Keratinocyte (primary cell): ENCODE results near the gene ANKFN1. TPM values are rescaled to one million over a fixed set of nuclear protein-coding genes. Genes with fewer than 3 reads are reported as not detected.

ENCODE experiments used
- DNase-seq: peaks from one replicate; pipeline ENCODE4 v3.0.0-alpha.2; 2011; ENCODE audit warnings: low read depth, missing footprints, low spot score
- FAIRE-seq: peaks from 2 replicates; lab custom pipeline; 2011; peaks lifted over from hg19 to GRCh38; lab: Jason Lieb, UNC
- H2AFZ ChIP-seq: 2 replicates; pipeline ENCODE4 v1.6.0; 2012; ENCODE audit warnings: low read length, control low read depth, inconsistent platforms; ENCODE audit not compliant: control insufficient read depth
- H3K27ac ChIP-seq: 2 replicates; pipeline ENCODE4 v1.5.1; 2011; ENCODE audit warnings: low read length; ENCODE audit not compliant: control insufficient read depth, insufficient read depth
- H3K27me3 ChIP-seq: 3 replicates; pipeline ENCODE4 v1.6.0; 2011; ENCODE audit warnings: low read length; ENCODE audit not compliant: control insufficient read depth, insufficient read depth; ENCODE audit errors: extremely low read depth
- H3K36me3 ChIP-seq, 2 experiments: 2 replicates in 1 of 2; 3 replicates in 1 of 2; pipeline ENCODE4 v1.5.1; 2011; ENCODE audit warnings: low read length in 2 of 2, mild to moderate bottlenecking in 1 of 2; ENCODE audit not compliant: control insufficient read depth in 2 of 2, insufficient read depth in 2 of 2; ENCODE audit errors: extremely low read depth in 1 of 2
- H3K4me1 ChIP-seq: 3 replicates; pipeline ENCODE4 v1.5.1; 2011; ENCODE audit warnings: low read length; ENCODE audit not compliant: control insufficient read depth, insufficient read depth; ENCODE audit errors: extremely low read depth
- H3K4me2 ChIP-seq: 3 replicates; pipeline ENCODE4 v1.6.0; 2011; ENCODE audit warnings: low read depth, low read length; ENCODE audit not compliant: control insufficient read depth, insufficient read depth; ENCODE audit errors: extremely low read depth
- H3K4me3 ChIP-seq, 3 experiments: fragments of 200-600 bp in 1 of 3; sonication (generic) in 1 of 3; 2 replicates in 2 of 3; 3 replicates in 1 of 3; pipeline ENCODE4 v1.5.1; 2011 to 2016; ENCODE audit warnings: low read length in 3 of 3, mild to moderate bottlenecking in 3 of 3, control low read depth in 2 of 3, inconsistent platforms in 1 of 3, low read depth in 1 of 3, mixed read lengths in 1 of 3, mixed run types in 1 of 3, moderate library complexity in 1 of 3; ENCODE audit not compliant: control insufficient read depth in 2 of 3, insufficient read depth in 2 of 3; ENCODE audit errors: extremely low read depth in 1 of 3
- H3K79me2 ChIP-seq: 2 replicates; pipeline ENCODE4 v1.6.0; 2012; ENCODE audit warnings: low read length; ENCODE audit not compliant: control insufficient read depth, insufficient read depth
- H3K9ac ChIP-seq: 3 replicates; pipeline ENCODE4 v1.6.0; 2011; ENCODE audit warnings: low read length; ENCODE audit not compliant: control insufficient read depth, insufficient read depth; ENCODE audit errors: extremely low read depth
- H3K9me1 ChIP-seq: 3 replicates; pipeline ENCODE4 v1.6.0; 2011; ENCODE audit warnings: low read length; ENCODE audit not compliant: control insufficient read depth, insufficient read depth; ENCODE audit errors: extremely low read depth
- H3K9me3 ChIP-seq: 2 replicates; pipeline ENCODE4 v1.5.1; 2012; ENCODE audit warnings: low read depth, low read length; ENCODE audit not compliant: control insufficient read depth
- H4K20me1 ChIP-seq: 3 replicates; pipeline ENCODE4 v1.6.0; 2011; ENCODE audit warnings: low read length; ENCODE audit not compliant: control insufficient read depth, insufficient read depth; ENCODE audit errors: extremely low read depth
- CTCF ChIP-seq, 3 experiments: IDR thresholded peaks in 1 of 3; conservative IDR thresholded peaks in 1 of 3; optimal IDR thresholded peaks in 1 of 3; 2 replicates in 2 of 3; 3 replicates in 1 of 3; pipeline versions ENCODE3 to v1.5.1; 2011; ENCODE audit warnings: low read length in 3 of 3, mild to moderate bottlenecking in 3 of 3, moderate library complexity in 2 of 3, control low read depth in 1 of 3, inconsistent platforms in 1 of 3; ENCODE audit not compliant: insufficient read depth in 2 of 3; ENCODE audit errors: extremely low read depth in 1 of 3
- EZH2 ChIP-seq: IDR thresholded peaks from one replicate; pipeline ENCODE4 v1.6.1; 2012; ENCODE audit warnings: inconsistent platforms, mild to moderate bottlenecking, low read length, moderate library complexity
- dilution Hi-C: fragments of 300-500 bp; cut with MboI; formaldehyde crosslinking; loops from one replicate; pipeline ENCODE4 v1.7.0; 2020; ENCODE audit warnings: low sequenced_read_pairs; ENCODE audit not compliant: extremely low pct_ligation_motif_present
- polyA plus RNA-seq, 5 experiments: library from polyadenylated mRNA; depleted of rRNA in 3 of 5; stranded (reverse) in 3 of 5; stranded (forward) in 1 of 5; unstranded in 1 of 5; fragments of >200 nt; gene quantifications; 1 replicate in 1 of 5; 2 replicates in 3 of 5; 3 replicates in 1 of 5; pipeline versions ENCODE4 v1.2.1 to v1.2.3, GENCODE V29; 2011 to 2012; ENCODE audit warnings: missing spikeins in 2 of 5, low read depth in 1 of 5, low replicate concordance in 1 of 5

ANKFN1 gene
- polyA plus RNA-seq, 1 donor (not counting 4 experiments of a cell fraction or from before 2014, with no cell fraction given) = 0.12 TPM

- Histone ChIP-seq H3K4me3 (no peak overlapping the region), H3K9ac (no peak overlapping the region), H3K4me1 (no peaks in the 10 kb centered on the region), H3K4me2 (no peak overlapping the region), H3K9me1 (no peaks in the 10 kb centered on the region), H3K36me3 (no peaks in the 10 kb centered on the region), H4K20me1 (no peaks in the 10 kb centered on the region), H3K79me2 (no peaks in the 10 kb centered on the region), H3K27me3 (no peaks in the 10 kb centered on the region), H3K9me3 (no peaks in the 10 kb centered on the region), H3K27ac (no peak overlapping the region), H2AFZ (no peak overlapping the region)
- DNase-seq = no peak
- dilution Hi-C loops = no loop called here
- FAIRE-seq = no peak
- TF ChIP-seq EZH2 (no peak), CTCF (optimal IDR thresholded peaks at IDR 0.05 in 1 of 3, IDR thresholded peaks at IDR 0.05 in 1 of 3, conservative IDR thresholded peaks at IDR 0.05 in 1 of 3; ENCODE audit: extremely low read depth in 1 of 3, insufficient read depth in 2 of 3, low read length in 3 of 3) (no peak)
Measured at GRCh38 chr17:56528696-56529095, 375.4 kb downstream of the ANKFN1 start.

- H3K4me1 ChIP-seq = no peaks in the 10 kb centered on the region
Measured at GRCh38 chr17:56532926-56533325, 379.7 kb downstream of the ANKFN1 start.

More at GRCh38 chr17:56532926-56533325, 379.7 kb downstream of the ANKFN1 start:
- Histone ChIP-seq H3K4me3 (no peak overlapping the region), H3K9ac (no peak overlapping the region), H4K20me1 (no peaks in the 10 kb centered on the region), H3K36me3 (no peaks in the 10 kb centered on the region), H3K27me3 (no peaks in the 10 kb centered on the region), H2AFZ (no peak overlapping the region), H3K4me2 (no peak overlapping the region), H3K9me3 (no peaks in the 10 kb centered on the region), H3K79me2 (no peaks in the 10 kb centered on the region), H3K9me1 (no peaks in the 10 kb centered on the region), H3K27ac (no peak overlapping the region)
- dilution Hi-C loops = no loop called here
- FAIRE-seq (no peak), DNase-seq (no peak)
- TF ChIP-seq CTCF (optimal IDR thresholded peaks at IDR 0.05 in 1 of 3, IDR thresholded peaks at IDR 0.05 in 1 of 3, conservative IDR thresholded peaks at IDR 0.05 in 1 of 3; ENCODE audit: extremely low read depth in 1 of 3, insufficient read depth in 2 of 3, low read length in 3 of 3) = no peak
